Right lung (tissue), 5 donors: ENCODE results near the gene MLLT6. TPM values are rescaled to one million over a fixed set of nuclear protein-coding genes. Genes with fewer than 3 reads are reported as not detected.

Source experiments
- DNase-seq, 2 donors: peaks; one replicate each; pipeline ENCODE4 v3.0.0-alpha.2; 2013
- polyA plus RNA-seq, 5 donors: library from polyadenylated mRNA; unstranded; fragments of 120-200 nt; gene quantifications; one replicate each; pipeline versions ENCODE4 v1.2.1 to v1.2.3, GENCODE V29; 2013; ENCODE audit warnings: inconsistent platforms in 1 of 5, low replicate concordance in 1 of 5; ENCODE audit not compliant: insufficient read length in 5 of 5, insufficient read depth in 1 of 5

Gene MLLT6
- polyA plus RNA-seq, 5 donors, result 88.4 to 127 (median 112) TPM

DNA sequence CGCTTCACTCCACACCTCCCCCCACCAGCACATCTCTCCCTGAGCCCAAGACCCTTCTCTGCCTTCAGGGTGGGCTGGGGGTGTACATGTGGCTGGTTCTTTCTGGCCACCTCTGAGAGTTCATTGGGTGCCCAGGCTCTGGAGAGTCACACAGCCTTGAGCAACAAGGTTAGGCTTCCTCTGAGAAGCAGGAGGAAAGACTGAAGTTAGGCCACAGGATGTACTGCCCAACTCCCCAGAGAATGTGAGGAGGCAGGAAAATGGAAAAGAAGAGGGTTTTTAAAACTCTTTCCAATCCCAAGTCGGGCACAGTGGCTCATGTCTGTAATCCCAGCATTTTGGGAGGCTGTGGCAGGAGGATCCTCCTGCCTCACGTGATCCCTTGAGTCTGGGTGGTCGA lies 35.7 kb downstream of the MLLT6 start:
- DNase-seq, result no peak

DNA sequence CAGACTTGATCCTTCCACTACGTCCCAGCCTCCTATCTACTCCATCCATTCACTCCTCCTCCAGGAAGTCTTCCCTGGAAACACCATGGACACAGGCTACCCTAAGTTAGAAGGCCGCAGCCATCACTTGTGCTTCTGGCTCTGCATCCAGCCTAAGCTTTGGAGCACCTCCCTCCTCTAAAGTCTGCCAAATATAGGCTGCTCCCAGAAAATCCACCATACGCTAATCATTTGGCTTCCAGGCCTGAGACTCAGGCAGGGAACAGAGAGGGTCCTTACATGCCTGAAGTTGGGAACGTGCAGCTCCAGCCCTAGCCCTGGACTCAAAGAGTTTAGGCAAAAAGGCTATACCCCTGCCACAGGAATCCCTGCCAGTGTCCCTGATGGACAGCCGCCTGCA lies 36.4 kb downstream of the MLLT6 start:
- DNase-seq, result no peak

DNA sequence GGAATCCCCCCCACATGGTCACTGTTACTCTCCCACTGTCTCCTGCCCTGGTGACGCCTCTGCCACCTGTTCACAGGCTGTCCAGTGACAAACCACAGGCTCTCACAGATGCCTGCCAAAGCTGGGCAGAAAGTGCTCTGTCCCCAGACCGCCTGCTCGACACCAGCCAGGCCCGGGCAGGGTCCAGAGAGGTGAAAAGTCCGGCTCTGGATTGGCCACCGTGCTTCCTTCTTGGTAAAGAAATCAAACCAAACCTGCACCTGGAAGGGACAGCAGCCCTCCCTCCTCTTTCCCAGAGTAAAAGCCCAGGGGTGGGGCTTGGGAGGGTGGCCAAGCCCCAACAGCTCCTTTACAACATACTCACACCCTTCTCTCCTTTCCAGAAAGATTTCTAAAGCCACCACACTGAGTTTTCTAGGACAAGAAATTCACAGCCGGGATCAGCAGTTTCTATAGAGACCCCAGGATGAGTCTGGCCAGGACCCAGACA lies 36.9 kb downstream of the MLLT6 start:
- DNase-seq, result no peak

DNA sequence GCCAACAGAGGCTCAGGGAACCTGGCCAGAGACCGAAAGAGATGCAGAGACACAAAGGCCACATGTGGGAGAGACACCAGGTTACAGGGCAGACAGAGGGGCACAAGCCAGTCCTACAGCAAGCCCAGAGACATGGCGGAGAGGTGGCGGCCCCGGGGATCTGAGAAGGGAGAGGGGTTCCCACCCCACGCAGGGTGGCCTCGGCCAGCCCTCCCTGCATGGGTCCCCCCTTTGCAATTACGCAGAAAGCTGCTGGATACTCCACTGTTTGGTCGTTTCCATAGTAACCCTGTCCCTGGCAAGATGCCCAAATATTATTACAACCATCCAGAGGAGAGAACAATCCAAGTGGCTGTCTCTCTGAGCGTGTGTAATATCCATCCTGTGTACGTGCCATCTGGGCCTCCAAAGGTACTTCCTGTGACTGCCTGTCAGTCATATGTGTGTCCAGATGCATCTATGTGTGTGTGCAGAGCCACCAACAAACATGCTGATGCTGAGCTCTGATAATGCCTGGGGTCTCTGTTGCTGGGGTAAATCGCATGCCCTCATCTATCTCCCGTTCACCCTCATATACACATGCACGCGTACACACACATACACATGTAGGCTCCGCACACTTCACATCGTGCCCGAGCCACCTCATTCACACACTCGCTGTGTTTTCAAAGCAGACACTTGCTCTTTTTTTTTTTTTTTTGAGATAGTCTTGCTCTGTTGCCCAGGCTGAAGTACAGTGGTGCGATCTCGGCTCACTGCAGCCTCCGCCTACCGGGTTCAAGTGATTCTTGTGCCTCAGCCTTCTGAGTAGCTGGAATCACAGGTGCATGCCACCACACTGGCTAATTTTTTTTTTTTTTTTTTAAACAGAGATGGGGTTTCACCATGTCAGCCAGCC lies 37.6 kb downstream of the MLLT6 start:
- peak; percentile 96 to 97 for DNase-seq

- DNase-seq, result peak in 1 of 2 donors; percentile 60
Observed at GRCh38 chr17:38743556-38744171, 38.6 kb downstream of the MLLT6 start.

DNA sequence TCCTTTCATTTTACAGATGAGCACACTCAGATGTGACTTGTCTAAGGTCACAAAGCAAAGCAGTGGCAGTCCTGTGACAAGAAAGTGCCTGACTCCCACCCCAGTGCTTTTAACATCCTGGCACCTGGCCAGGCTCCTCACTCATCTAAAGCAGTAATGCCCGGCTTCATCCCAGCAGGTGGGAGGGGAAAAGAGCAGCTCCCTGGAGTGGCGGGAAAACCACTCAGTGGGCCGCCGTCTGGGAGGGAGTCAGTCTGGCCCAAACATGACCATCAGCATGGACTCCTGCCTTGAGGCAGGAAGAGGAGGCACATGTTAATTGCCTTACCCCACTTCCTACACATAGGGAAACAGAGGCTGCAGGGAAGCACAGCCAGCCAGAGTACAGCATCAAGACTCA lies 40.5 kb downstream of the MLLT6 start:
- DNase-seq, result no peak

DNA sequence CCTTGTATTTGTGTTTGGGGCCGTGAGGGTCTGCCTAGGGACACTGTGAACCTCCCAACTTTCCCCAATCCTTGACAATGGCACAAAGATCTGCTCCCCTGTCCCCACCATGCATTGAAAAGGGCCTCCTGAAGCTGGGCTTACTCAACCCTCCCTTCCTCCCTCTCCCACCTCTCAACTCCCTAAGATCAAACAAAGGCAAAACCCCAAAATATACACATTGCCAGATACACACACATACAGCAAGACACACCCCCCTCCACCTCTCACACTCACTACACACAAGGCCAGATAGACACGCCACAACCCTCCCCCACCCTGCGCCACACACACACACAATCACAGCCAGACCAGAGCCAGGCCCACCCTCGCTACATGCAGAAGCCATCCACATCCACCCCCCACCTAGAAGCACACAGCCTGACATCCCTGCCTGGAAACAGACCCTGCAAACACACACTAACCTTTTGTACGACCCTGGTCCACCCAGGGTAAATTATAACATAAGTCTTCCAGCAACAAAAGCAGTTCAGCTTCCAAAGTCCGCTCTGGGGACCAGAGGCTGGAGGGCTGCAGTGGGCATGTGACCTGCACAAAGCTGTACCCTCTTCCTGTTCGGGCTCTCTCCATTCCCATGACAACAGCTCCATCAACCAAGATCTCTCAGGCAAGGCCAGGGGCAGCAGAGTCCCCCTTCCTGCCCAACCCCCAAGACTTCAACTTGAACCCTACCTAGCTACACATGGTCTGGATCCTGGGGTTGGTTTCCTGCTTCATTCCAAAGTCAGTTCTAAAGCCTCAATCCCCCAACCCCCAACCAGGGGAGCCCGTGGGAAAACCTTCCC lies 41.2 kb downstream of the MLLT6 start:
- no peak for DNase-seq

GRCh38 chr17:38746849-38747462 lies 41.9 kb downstream of the MLLT6 start:
- no peak for DNase-seq

- peak in 1 of 2 donors; percentile 54 for DNase-seq
Observed at GRCh38 chr17:38747463-38748148, 42.5 kb downstream of the MLLT6 start.

DNA sequence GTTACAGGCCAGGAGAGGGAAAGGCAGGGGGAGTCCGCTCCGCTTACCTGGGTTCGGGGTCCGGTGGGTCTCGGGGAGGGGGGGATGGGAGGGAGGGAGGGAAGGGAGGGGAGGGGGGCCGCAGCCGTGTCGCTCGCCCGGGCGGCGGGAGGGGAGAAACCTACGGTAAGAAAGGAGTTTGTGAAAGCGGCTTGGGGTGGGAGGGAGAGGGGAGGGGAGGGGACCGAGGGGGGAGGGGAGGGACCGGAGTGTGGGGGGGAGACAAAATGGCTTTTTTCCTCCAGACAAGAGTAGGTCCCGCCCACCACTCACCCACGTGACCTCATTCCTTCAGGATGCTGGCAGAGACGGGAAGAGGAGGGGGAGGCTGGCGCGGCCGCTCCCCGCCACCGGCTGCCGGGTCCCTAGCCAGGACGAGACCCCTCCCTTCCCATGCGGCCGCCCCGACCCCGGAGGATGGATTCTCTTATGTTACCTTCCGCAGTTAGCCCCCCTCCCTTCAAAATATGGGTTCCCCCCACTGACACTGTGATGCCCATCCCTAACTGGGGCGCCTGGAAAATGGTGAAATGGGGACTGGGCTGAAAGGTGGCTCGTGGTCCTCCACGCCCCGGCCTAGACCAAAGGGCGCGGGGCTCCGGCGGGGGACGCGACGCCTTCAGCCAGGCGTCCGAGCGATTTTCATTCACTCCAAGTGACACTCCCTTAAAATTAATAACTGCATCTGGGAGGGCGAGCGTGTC lies 43.2 kb downstream of the MLLT6 start, which contains the start of gene PCGF2:
Gene PCGF2 (minus strand): TSS at position 188 of the 743 bp plus-strand sequence. CDS start 7,934 bp downstream, outside the sequence.
- DNase-seq, result peak; percentile 89 to 90

DNA sequence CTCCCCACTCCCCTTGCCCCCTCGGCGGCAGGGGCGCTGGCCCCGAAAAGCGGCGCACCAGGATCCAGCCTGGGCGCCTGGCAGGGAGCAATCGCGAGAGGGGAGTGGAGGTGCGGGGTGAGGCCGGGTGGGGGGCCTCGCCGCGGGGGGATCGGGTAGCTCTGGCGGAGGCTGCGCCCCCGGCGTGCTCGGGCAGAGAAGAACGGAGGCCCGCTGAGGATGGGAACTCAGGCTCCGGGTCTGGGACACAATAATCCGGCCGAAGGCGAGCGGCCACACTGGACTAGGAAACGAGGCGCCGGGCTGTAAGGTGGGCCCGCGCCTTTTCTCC lies 43.8 kb downstream of the MLLT6 start:
- DNase-seq, result no peak

DNA sequence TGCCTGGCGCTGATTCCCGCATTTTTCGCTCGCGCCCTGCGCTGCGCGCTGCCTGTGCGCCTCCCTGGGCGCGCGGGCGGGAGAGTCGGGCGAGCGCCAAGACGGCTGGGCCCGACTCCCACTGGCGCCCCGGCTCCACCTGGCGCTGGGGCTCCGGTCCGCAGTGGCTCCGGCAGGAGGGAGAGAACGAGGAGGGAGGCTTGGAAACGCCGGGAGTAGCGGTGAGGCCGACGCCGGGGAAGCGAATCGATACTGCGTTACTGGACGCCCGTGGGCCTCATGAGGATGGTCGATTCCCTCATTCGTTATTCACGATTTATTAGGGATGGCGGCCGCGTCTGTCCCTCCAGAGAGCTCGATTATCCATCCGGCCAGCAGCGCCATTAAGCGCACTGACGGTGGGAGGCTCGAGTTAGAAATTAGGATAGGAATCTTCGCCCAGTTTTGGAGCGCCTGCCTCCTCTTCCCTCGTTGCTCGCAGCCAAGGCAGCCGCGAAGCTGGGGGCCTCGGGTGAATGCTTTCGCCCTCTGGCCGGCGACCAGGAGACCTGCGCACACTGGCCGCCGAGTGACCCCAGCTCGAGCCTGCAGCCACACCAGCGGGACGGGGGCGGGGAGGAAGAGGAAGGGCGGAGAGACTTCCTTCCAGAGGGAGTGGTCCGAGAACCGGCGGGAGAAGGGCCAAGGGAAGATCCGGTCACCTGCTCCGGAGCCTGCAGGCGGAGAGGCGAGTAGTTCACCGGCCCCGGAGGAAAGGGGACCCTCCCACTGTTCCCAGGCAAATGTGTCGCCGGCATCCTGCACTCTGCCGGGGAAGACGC lies 44.4 kb downstream of the MLLT6 start:
- peak; percentile 64 to 65 for DNase-seq

- DNase-seq, result no peak
Observed at GRCh38 chr17:38750044-38750311, 44.9 kb downstream of the MLLT6 start.

- DNase-seq, result no peak
Observed at GRCh38 chr17:38750312-38751121, 45.4 kb downstream of the MLLT6 start.

DNA sequence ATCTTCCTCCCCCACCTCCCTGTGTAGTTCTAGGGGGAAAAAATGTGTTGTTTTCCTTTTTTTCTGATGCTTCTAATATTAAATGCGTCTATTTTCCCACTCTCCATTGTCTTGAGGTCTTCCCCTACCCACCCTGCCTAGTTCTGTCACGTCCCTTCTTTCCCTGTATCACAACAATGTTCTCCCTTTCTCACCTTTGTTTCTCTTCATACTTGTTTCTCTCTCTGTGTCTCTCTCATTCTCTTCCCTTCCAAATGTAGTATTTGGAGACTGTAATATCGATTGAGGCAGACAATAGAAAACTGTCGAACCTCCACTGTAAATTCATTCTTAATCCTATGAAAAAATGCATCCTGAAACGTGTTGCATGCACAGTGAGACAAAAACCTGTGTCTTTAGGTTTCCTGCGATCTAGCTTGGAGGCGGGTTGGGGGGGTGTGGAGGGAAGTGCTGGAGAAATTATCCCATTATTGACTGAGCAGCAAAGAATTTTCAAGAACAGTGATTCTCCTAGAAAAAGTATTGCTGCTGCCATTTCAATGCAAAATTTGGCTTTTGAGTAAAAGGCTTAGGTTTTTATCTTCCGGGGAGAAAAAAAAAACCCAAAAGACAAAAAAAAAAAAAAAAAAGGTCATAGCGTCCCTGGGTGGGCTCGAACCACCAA lies 46.2 kb downstream of the MLLT6 start:
- DNase-seq, result no peak

DNA sequence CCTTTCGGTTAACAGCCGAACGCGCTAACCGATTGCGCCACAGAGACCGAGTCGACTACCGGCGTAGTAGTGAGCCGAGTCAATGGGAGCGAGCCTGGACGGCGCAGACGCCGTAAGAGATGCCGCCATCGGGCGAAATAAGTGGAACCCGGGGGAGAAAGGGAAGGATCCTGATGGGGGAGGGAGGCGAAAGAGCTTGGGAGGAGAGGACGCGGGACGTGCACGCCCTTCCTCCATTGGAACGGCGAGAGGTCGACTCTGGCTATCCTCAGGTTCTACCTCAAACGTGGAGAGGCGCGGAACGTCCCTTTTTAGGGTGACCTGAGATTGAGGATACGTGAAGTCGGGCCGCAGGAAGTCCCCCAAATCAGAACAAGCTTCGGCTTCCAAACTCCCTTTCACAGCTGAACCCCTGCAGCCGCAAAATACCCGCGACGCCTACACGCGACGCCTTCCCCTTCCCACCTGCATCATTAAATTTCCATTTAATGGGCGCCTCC lies 46.8 kb downstream of the MLLT6 start:
- peak; percentile 82 to 88 for DNase-seq

- peak; percentile 97 to 98 for DNase-seq
Observed at GRCh38 chr17:38752308-38753070, 47.4 kb downstream of the MLLT6 start, which contains the start of gene PSMB3. Gene PSMB3, plus strand, starts transcription at chr17:38752741. Its CDS starts 86 bp downstream, at chr17:38752827.
